NCI-H146 treated with DMSO at 0.1 percent for 48 hours (cell line): ENCODE measurements around the gene NIN.

Source experiments
- DNase-seq: peaks from one replicate; lab custom pipeline; 2025; ENCODE audit not compliant: unreplicated experiment; lab: John Stamatoyannopoulos, UW

The NIN gene, protein sequence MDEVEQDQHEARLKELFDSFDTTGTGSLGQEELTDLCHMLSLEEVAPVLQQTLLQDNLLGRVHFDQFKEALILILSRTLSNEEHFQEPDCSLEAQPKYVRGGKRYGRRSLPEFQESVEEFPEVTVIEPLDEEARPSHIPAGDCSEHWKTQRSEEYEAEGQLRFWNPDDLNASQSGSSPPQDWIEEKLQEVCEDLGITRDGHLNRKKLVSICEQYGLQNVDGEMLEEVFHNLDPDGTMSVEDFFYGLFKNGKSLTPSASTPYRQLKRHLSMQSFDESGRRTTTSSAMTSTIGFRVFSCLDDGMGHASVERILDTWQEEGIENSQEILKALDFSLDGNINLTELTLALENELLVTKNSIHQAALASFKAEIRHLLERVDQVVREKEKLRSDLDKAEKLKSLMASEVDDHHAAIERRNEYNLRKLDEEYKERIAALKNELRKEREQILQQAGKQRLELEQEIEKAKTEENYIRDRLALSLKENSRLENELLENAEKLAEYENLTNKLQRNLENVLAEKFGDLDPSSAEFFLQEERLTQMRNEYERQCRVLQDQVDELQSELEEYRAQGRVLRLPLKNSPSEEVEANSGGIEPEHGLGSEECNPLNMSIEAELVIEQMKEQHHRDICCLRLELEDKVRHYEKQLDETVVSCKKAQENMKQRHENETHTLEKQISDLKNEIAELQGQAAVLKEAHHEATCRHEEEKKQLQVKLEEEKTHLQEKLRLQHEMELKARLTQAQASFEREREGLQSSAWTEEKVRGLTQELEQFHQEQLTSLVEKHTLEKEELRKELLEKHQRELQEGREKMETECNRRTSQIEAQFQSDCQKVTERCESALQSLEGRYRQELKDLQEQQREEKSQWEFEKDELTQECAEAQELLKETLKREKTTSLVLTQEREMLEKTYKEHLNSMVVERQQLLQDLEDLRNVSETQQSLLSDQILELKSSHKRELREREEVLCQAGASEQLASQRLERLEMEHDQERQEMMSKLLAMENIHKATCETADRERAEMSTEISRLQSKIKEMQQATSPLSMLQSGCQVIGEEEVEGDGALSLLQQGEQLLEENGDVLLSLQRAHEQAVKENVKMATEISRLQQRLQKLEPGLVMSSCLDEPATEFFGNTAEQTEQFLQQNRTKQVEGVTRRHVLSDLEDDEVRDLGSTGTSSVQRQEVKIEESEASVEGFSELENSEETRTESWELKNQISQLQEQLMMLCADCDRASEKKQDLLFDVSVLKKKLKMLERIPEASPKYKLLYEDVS (N-terminal part only)

GRCh38 chr14:50830932-50831725 lies at the start of gene NIN:
Gene NIN, minus strand, starts transcription at chr14:50831162. Its CDS starts 9,106 bp downstream, at chr14:50822056.
- peak; percentile 41 for DNase-seq

DNA sequence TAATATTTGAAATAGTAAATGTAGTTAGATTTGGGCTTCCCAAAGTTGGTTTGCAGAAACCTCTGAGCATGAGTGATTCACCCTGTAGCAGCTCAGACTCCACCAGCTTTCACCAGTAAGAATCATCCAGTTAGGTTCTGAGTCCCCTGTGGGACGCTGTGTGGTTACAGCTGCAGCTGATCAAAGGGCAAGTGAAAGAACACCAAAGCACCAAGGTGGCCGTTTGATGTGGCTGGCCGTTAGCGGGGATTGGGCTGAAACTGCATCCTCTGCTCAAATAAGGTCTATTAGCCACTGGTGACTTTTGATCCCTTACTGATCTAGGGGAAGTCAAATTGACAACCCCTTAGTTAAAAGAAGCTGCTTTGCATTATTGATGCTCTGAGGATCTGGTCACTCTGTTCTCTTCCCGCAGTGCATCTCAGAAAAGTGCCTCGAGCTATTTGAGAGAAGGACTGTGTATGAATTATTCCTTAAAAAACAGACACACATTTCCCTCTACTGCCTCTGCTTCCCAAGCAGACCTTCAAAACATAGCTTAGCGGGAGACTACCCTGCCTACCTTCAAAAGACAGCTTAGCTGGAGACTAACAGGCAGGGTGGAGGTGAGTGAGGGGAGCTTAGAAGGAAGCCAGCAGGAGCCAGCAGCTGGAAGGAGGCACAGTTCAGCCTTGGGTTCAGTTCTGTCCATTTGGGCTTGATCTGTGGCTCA lies 44.6 kb upstream of the NIN start:
- no peak for DNase-seq

DNA sequence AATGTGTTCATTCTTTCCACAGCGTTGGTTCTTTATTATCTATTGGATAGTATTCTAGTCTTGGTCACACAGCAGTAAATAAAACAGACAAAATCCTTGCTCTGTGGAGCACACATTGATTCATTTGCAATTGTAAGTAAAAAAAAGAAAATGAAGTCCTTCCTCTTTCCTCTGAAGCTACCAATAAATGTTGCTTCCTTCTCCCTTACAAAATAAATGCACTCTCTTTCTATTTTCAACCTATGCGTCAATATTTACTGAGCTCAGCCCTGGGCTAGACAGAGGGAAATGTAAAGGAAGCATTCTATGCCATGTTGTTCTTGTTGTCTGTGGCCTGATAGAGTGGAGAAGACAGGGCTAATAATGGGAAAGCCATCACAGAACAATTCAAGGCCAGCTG lies 43.8 kb upstream of the NIN start:
- DNase-seq: peak; percentile 25

DNA sequence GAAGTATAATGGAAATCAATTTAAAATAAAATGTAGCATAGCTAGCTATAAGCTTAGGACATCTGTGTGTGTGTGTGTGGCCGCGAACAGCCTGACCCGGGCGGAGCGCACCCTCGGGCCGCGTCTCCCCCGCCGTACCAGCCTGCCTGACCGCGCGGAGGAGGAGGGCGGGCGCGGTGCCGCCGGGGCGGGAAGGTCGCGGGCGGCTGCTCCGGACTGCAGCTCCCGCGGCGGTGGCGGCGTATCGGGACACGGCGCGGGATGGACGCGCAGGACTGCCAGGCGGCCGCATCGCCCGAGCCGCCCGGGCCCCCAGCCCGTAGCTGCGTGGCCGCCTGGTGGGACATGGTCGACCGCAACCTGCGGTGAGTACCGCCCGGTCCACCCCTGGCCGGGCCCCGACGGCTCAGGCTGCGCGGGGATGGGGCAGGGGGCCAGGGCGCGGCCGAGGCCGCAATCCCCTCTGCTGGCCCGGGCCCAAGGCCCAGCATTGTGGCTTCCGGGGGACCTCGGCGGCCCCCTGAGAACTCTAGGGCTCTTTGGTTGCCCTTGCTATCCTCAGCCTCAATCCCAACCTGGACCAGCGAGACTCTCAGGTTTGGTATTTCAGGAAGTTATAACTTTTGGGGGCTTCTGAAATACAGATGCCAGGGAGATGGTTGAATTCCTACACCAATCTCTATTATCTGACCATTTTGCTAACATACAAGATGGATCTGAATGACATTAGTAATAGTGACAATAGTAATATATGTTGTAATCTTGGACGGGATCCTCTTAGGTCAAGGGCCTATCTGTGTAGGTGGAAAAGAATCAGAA lies 41.2 kb upstream of the NIN start, which contains the start of gene ABHD12B:
ABHD12B (plus strand) TSS at position 140 of the 819 bp plus-strand sequence; CDS start at position 262, 122 bp downstream.
- no peak for DNase-seq

DNA sequence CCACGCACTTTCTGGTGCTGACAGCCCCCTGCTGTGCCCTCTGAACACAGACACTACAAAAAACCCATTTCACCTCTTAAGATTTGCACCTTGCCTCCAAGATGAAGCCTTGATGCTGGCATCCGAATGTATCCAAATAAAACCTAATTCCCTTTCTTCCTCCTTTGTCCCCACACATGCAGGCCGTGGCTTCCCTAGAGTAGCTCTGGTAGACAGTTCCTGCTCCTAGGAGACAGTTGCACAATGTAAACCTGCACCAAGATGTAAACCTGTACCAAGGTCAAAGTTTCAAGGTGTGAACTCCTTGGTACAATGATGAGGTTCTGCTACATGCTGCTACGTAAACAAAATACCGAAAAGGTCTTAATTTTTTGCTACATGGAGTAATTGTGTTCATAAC lies 40.3 kb upstream of the NIN start:
- DNase-seq: no peak

- no peak for DNase-seq
Measured at GRCh38 chr14:50865391-50866076, 34.6 kb upstream of the NIN start.

GRCh38 chr14:50864946-50865345 lies 34.0 kb upstream of the NIN start:
- no peak for DNase-seq

- DNase-seq: no peak
Measured at GRCh38 chr14:50864237-50864636, 33.3 kb upstream of the NIN start.

- DNase-seq: no peak
Measured at GRCh38 chr14:50862036-50862570, 31.1 kb upstream of the NIN start.

DNA sequence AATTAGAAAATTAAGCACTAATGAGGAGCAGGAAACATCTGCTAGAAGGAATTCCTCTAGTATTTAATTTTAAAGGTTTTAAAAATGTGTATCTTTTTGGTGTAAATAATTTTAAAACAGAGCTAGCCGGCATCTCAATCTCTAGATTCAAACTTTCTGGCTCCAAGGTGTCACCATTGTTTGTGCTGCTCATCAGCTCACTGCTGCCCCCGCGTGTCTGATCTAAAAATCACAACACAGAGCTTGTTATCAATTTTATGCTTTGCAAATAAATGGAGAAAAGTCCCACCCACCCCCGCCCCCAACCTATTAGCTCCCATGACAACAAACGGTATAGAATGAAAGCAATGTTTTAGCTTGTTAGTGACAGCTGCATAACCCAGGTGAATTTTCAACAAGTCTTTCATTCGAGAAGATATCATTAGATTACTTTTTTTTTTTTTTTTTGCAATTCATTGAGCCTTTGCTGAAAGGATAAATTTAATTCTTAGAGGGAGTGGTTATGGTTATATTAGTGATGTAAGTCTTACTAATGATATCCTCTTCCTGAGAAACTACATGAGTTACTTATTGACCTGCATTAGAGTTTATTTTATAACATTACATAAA lies 29.6 kb upstream of the NIN start:
- peak; percentile 81 for DNase-seq

DNA sequence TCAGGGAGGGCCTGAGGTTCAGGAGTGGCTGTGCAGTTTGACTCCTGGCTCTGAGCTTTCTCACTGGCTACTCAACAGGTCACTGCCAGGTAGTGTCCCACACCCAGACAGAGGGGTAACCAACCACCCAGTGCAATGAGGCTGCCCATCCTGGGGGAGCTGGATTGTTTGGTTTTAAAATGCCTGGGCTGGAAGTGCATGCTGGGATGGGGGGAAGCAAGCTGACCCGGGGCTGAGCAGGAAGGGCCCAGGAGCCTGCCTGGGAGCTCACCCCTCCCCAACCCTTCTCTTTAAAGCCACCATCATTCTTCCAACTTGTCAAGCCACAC lies 28.3 kb upstream of the NIN start:
- no peak for DNase-seq

DNA sequence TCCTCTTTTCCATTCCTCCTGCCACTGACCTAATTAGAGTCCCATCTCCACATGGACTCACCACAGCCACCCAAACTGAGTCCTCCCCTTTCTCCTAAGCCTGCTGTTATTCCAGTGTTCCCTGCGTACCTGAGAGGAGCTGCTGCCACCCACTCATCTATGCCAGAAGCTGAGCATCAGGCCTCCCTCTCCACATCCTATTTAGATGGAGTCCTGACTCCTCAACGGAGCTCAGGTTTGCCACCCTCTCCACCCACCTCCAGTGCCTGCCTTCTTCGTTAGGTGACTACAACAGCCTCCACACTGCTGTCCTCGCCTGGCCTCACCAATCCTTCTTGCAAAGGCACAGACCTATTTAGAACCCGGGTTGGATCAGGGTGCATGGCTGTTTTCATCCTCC lies 25.7 kb upstream of the NIN start:
- no peak for DNase-seq

DNA sequence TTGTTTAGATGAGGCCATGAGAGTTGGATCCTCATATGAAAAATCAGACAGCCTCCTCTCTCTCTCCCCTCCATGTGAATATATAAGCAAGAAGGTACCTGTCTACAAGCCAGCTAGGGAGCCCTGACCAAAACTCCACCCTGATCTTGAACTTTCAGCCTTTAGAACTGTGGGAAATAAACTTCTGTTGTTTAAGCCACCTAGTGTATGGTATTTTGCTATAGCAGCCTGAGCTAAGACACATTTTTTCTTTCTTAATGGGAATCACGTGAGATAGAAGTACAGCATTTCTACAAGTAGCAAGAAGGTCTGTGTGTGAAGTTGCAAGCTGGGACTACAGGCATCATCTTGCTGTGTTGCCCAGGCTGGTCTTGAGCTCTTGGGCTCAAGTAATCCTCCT lies 24.6 kb upstream of the NIN start:
- no peak for DNase-seq

DNA sequence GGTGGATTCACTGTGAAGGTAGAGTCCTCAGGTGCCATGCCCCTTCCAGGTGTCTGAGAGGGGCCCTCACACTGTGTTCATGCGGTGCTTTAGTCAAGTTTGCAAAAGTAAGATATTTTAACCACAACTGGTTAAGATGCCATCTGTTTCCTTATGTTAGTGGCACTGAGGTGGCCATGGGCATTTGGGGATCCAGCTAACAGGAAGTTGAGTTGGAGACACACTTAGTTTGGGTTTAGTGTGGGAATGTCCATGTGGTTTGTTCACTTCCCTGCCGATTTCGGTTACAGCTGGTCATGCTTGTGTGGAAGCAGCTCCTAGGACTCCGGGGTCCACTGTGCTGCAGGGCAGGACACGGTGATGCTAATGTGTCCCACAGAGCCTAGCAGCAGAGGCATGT lies 23.6 kb upstream of the NIN start:
- no peak for DNase-seq

DNA sequence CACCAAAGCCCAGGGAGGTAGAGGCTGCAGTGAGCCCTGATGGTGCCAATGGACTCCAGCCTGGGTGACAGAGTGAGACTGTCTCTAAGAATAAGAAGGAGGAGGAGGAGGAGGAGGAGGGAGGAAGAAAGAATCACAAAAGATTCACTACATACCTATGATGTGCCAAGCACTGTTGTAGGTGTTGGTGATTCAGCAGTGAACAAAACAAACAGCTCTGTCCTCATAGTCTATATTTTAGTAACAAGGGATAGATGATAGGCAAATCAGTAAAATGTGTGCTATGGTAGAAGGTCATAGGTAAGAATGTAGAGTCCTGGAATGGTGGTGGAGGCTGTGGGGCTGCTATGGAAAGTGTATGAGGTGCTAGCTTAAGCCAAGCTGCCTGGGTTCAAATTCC lies 22.9 kb upstream of the NIN start:
- no peak for DNase-seq

GRCh38 chr14:50846226-50846880 lies 15.4 kb upstream of the NIN start:
- no peak for DNase-seq

GRCh38 chr14:50845166-50845565 lies 14.2 kb upstream of the NIN start:
- no peak for DNase-seq
